Tibial artery (tissue), 4 donors: ENCODE results near the gene TAS2R14.

Experiments used
- DNase-seq, 2 donors: peaks; one replicate each; pipeline ENCODE4 v3.0.0-alpha.2; 2019
- H3K27ac ChIP-seq, 2 donors: fragments of 200-600 bp; sonication (generic) in 1 of 2; 1 replicate in 1 of 2; 2 replicates in 1 of 2; pipeline ENCODE4 v1.5.1; 2018 to 2019; ENCODE audit warnings: mild to moderate bottlenecking in 1 of 2
- H3K27me3 ChIP-seq, 2 donors: fragments of 200-600 bp; sonication (generic) in 1 of 2; one replicate each; pipeline versions ENCODE4 v1.5.1 to v1.6.0; 2016 to 2019
- H3K36me3 ChIP-seq, 3 donors: fragments of 200-600 bp; sonication (generic) in 2 of 3; one replicate each; pipeline ENCODE4 v1.5.1; 2016 to 2019; ENCODE audit warnings: mild to moderate bottlenecking in 2 of 3
- H3K4me1 ChIP-seq, 4 donors: fragments of 200-600 bp; sonication (generic) in 2 of 4; 1 replicate in 3 of 4; 2 replicates in 1 of 4; pipeline ENCODE4 v1.5.1; 2016 to 2019
- H3K4me3 ChIP-seq, 2 donors: fragments of 200-600 bp; sonication (generic) in 1 of 2; 1 replicate in 1 of 2; 2 replicates in 1 of 2; pipeline ENCODE4 v1.5.1; 2018 to 2019; ENCODE audit warnings: mild to moderate bottlenecking in 2 of 2
- H3K9me3 ChIP-seq, 3 donors: fragments of 200-600 bp; sonication (generic) in 1 of 3; one replicate each; pipeline ENCODE4 v1.5.1; 2016 to 2019
- CTCF ChIP-seq, 2 experiments: fragments of 200-600 bp in 1 of 2; fragments of 450-650 bp in 1 of 2; IDR thresholded peaks; one replicate each; pipeline ENCODE4 v1.5.1; 2017 to 2019; ENCODE audit warnings: antibody characterized with exemption in 2 of 2, mild to moderate bottlenecking in 1 of 2, moderate library complexity in 1 of 2
- intact Hi-C: fragments of 100-400 bp; cut with DNase I; formaldehyde crosslinking; loops from one replicate; pipeline ENCODE4 v1.15.0; 2023; ENCODE audit warnings: low total_unique reads

Gene TAS2R14, protein sequence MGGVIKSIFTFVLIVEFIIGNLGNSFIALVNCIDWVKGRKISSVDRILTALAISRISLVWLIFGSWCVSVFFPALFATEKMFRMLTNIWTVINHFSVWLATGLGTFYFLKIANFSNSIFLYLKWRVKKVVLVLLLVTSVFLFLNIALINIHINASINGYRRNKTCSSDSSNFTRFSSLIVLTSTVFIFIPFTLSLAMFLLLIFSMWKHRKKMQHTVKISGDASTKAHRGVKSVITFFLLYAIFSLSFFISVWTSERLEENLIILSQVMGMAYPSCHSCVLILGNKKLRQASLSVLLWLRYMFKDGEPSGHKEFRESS

DNA sequence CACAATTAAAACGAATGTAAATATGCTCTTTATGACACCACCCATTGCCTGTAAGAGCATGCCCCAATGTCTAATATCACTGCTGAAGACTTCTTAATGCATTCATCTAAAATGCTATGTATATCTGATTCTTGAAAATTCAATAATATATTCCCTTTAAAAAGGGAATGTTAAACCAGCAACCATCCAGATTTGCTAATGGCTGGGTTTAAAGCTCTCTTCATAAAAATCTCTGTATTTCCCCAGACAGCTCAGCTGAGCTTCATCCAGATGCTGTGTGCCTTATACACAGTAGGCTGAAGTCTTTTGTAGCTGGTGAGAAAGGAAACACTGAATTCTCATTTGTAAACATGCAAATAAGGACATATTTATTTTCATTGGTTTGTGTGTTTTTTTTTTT is at the start of gene TAS2R14:
Gene TAS2R14, minus strand, starts transcription at position 101 of the 400 bp plus-strand sequence. Its CDS starts 56 bp downstream, at position 45.
- no peak for DNase-seq
- intact Hi-C loops = no loop called here
- no peaks in the 10 kb centered on the region for H3K27me3 ChIP-seq
- TF ChIP-seq CTCF (IDR thresholded peaks at IDR 0.05) = no peak
- H3K4me1 ChIP-seq = no peaks in the 10 kb centered on the region
- no peaks in the 10 kb centered on the region for H3K9me3 ChIP-seq
- no peak within 1 kb of the TSS for H3K4me3 ChIP-seq
- H3K27ac ChIP-seq = no peak within 1 kb of the TSS
- H3K36me3 ChIP-seq = no peaks in the 10 kb centered on the region

GRCh38 chr12:10986812-10987211 is 47.7 kb upstream of the TAS2R14 start, which contains the start of gene TAS2R50:
TAS2R50 (minus strand) TSS chr12:10986912; CDS start chr12:10986860, 52 bp downstream.
- intact Hi-C loops = no loop called here
- H3K36me3 ChIP-seq = no peaks in the 10 kb centered on the region
- H3K27me3 ChIP-seq = no peaks in the 10 kb centered on the region
- H3K27ac ChIP-seq = no peak within 1 kb of the TSS
- no peak within 1 kb of the TSS for H3K4me3 ChIP-seq
- no peak for TF ChIP-seq CTCF (IDR thresholded peaks at IDR 0.05)
- H3K4me1 ChIP-seq = no peaks in the 10 kb centered on the region
- H3K9me3 ChIP-seq = no peaks in the 10 kb centered on the region
- no peak for DNase-seq

DNA sequence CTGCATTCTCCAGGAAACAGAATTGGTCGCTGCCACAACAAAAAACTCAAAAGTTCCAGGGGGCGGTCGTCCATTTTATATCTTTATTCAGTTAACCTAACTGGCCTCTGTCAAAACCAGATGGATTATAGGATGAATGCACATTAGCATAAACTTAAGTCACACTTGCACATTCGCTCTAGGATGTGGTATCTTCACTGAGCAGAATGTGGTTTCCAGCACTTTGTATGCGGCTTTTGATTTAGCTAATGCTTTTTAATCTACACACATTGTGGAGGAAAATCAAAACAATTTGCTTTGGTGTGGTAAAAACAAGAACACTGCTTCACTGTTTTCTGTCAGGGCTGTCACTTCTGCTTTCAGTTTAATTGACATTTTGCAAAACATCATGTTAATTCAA is 43.2 kb upstream of the TAS2R14 start:
- Histone ChIP-seq H3K4me3 (no peak overlapping the region), H3K4me1 (no peaks in the 10 kb centered on the region), H3K27me3 (no peaks in the 10 kb centered on the region), H3K27ac (no peak overlapping the region), H3K9me3 (no peaks in the 10 kb centered on the region), H3K36me3 (no peaks in the 10 kb centered on the region)
- intact Hi-C loops = no loop called here
- TF ChIP-seq CTCF (IDR thresholded peaks at IDR 0.05) = no peak
- DNase-seq = no peak

GRCh38 chr12:10974965-10975364 is 35.9 kb upstream of the TAS2R14 start:
- Histone ChIP-seq H3K4me3 (no peak overlapping the region), H3K27ac (no peak overlapping the region), H3K9me3 (no peaks in the 10 kb centered on the region), H3K4me1 (no peaks in the 10 kb centered on the region), H3K36me3 (no peaks in the 10 kb centered on the region), H3K27me3 (no peaks in the 10 kb centered on the region)
- DNase-seq = no peak
- intact Hi-C loops = no loop called here
- no peak for TF ChIP-seq CTCF (IDR thresholded peaks at IDR 0.05)

DNA sequence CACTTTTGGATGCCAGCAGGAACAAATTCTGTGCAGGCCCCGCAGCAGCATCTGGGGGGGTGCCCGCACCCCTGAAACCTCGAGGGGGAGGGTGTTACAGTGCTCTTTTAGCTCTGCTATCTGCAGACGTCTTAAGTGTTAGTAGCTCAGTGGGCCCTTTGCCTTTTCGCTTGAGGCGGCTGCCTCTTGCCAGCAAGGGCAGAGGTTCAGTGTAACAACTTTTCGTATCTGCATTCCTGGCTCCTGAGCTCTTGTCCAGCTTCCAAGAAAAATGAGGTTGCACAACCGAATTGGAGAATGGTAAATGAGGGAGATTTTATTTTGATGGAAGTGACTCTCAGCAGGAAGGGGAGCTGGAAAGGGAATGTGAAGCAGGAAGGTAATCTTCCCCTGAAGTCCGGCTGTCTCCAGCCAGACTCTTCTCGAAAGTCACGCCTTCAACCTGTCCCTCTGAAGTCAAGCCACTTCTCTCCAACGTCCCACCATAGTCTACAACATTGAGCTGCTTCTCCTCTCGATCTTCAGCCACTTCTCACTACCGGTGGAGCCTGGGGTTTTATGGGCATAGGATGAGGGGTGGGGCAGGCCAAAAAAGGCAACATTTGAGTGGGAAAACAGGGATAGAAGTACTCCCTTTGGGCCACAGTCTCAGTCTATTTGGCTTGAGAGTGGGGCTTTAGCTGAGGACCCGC is 29.8 kb upstream of the TAS2R14 start:
- Histone ChIP-seq H3K27me3 (no peaks in the 10 kb centered on the region), H3K27ac (peak overlapping the region in 1 of 2 donors; percentile 16), H3K9me3 (no peaks in the 10 kb centered on the region), H3K4me1 (peaks cover 0 to 14% (median 7%) of the 10 kb centered on the region in 4 donors), H3K4me3 (no peak overlapping the region), H3K36me3 (no peaks in the 10 kb centered on the region)
- peak; percentile 68 to 74 for DNase-seq
- TF ChIP-seq CTCF (IDR thresholded peaks at IDR 0.05) = no peak
- intact Hi-C loops = no loop called here
